Parathyroid adenoma (tissue), 2 donors: ENCODE data around the gene CIDEB.
"Not testable (repeated sequence)": the region's sequence is repeated elsewhere in the genome, so short reads cannot be mapped to it uniquely, and the experiment has no call there.

Experiments used
- H2AFZ ChIP-seq: fragments of 300-600 bp; sonication (generic); one replicate; pipeline ENCODE4 v1.7.0; 2017; ENCODE audit warnings: antibody characterized with exemption, mild to moderate bottlenecking
- H3K27ac ChIP-seq: fragments of 300-600 bp; sonication (generic); one replicate; pipeline ENCODE4 v1.7.0; 2017
- H3K27me3 ChIP-seq: fragments of 300-600 bp; sonication (generic); one replicate; pipeline ENCODE4 v1.7.0; 2017; ENCODE audit warnings: low read length; ENCODE audit not compliant: control insufficient read depth, insufficient read depth
- H3K36me3 ChIP-seq: fragments of 300-600 bp; sonication (generic); one replicate; pipeline ENCODE4 v1.7.0; 2017; ENCODE audit warnings: low read length; ENCODE audit not compliant: control insufficient read depth, insufficient read depth
- H3K4me1 ChIP-seq: fragments of 300-600 bp; sonication (generic); one replicate; pipeline ENCODE4 v1.7.0; 2017; ENCODE audit warnings: control low read depth
- H3K4me2 ChIP-seq: fragments of 300-600 bp; sonication (generic); one replicate; pipeline ENCODE4 v1.7.0; 2017; ENCODE audit warnings: low read length
- H3K4me3 ChIP-seq: fragments of 300-600 bp; sonication (generic); one replicate; pipeline ENCODE4 v1.7.0; 2017; ENCODE audit warnings: low read depth, low read length
- H3K79me2 ChIP-seq: fragments of 300-600 bp; sonication (generic); one replicate; pipeline ENCODE4 v1.7.0; 2017; ENCODE audit warnings: control low read depth
- H3K9ac ChIP-seq: fragments of 300-600 bp; sonication (generic); one replicate; pipeline ENCODE4 v1.7.0; 2017; ENCODE audit warnings: mild to moderate bottlenecking
- H3K9me3 ChIP-seq: fragments of 300-600 bp; sonication (generic); one replicate; pipeline ENCODE4 v1.7.0; 2017; ENCODE audit warnings: low read length; ENCODE audit not compliant: control insufficient read depth
- CTCF ChIP-seq: fragments of 300-600 bp; sonication (generic); IDR thresholded peaks from one replicate; pipeline ENCODE4 v1.7.0; 2017; ENCODE audit warnings: antibody characterized with exemption, mild to moderate bottlenecking
- donor health status: primary hyperparathyroidism.

CIDEB gene, protein sequence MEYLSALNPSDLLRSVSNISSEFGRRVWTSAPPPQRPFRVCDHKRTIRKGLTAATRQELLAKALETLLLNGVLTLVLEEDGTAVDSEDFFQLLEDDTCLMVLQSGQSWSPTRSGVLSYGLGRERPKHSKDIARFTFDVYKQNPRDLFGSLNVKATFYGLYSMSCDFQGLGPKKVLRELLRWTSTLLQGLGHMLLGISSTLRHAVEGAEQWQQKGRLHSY

DNA sequence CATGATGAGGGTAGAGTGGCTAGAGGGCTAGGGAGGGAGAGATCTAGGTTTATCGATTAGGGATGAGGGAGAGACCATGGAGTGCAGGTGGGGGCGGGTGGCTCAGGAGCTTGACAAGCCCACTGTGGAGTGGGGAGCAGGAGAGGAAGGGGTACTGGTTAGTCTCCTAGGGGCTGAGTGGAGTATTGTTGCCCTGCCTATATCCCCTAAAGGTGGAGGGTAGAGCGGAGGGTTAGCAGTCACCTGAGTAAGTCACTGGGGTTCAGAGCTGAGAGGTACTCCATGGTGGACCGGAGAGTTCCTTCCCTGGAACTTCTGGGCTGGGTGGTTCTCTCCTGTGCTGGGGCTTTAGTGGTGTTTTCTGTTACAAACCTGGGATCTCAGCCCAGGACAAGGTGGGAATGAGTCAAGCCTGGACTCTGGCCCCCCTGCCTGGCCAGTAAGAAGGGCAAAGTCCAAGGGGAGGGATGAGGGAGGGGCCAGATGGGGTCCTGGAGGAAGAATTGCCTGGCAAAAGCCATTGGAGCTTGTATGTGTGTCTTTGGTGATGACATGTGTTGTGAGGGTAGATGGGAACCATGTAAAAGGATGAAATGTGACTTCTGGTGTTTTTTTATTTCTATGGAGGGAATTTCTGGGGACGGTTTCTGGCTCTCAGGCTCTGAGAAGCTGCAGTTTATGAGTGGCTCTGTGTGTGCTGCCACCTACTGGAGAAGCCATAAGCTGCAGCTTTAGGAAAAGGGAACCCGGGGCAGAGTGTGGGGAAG, at the start of gene CIDEB:
Gene CIDEB (minus strand): TSS at position 403 of the 767 bp plus-strand sequence. CDS start 119 bp downstream, at position 284.
- H3K27ac ChIP-seq: no peak within 1 kb of the TSS
- H3K36me3 ChIP-seq: no peaks in the 10 kb centered on the region
- H3K4me1 ChIP-seq: peaks cover 7% of the 10 kb centered on the region
- TF ChIP-seq CTCF: peak; percentile 91
- H3K9me3 ChIP-seq: no peaks in the 10 kb centered on the region
- no peak within 1 kb of the TSS for H2AFZ ChIP-seq
- H3K27me3 ChIP-seq: no peaks in the 10 kb centered on the region
- no peak within 1 kb of the TSS for H3K4me2 ChIP-seq
- no peaks in the 10 kb centered on the region for H3K79me2 ChIP-seq
- H3K4me3 ChIP-seq: no peak within 1 kb of the TSS
- no peak within 1 kb of the TSS for H3K9ac ChIP-seq

- Histone ChIP-seq H3K4me1 (no peaks in the 10 kb centered on the region), H3K79me2 (no peaks in the 10 kb centered on the region), H3K27me3 (no peaks in the 10 kb centered on the region), H3K36me3 (no peaks in the 10 kb centered on the region), H3K4me2 (no peak overlapping the region), H3K4me3 (no peak overlapping the region), H3K9me3 (no peaks in the 10 kb centered on the region), H2AFZ (no peak overlapping the region), H3K27ac (no peak overlapping the region), H3K9ac (no peak overlapping the region)
- no peak for TF ChIP-seq CTCF
Observed at GRCh38 chr14:24356208-24356607, 48.4 kb upstream of the CIDEB start.

GRCh38 chr14:24355009-24355408, 47.2 kb upstream of the CIDEB start:
- H3K27ac ChIP-seq: no peak overlapping the region
- no peaks in the 10 kb centered on the region for H3K27me3 ChIP-seq
- H3K4me3 ChIP-seq: no peak overlapping the region
- no peaks in the 10 kb centered on the region for H3K4me1 ChIP-seq
- H3K36me3 ChIP-seq: no peaks in the 10 kb centered on the region
- no peak overlapping the region for H2AFZ ChIP-seq
- H3K9ac ChIP-seq: no peak overlapping the region
- no peaks in the 10 kb centered on the region for H3K79me2 ChIP-seq
- H3K9me3 ChIP-seq: no peaks in the 10 kb centered on the region
- no peak overlapping the region for H3K4me2 ChIP-seq
- no peak for TF ChIP-seq CTCF

DNA sequence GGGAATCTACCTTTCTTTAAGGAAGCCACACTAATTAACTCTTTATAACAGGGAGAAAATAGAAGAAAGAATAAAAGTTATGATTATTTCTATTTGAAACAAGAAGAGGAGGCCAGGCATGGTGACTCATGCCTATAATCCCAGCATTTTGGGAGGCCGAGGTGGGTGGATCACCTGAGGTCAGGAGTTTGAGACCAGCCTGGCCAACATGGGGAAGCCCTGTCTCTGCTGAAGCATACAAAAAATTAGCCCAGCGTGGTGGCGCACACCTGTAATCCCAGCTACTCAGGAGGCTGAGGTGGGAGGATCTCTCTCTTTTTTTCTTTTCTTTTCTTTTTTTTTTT, 46.7 kb upstream of the CIDEB start:
- H3K27ac ChIP-seq, H2AFZ ChIP-seq, H3K79me2 ChIP-seq, H3K4me1 ChIP-seq, H3K4me3 ChIP-seq, H3K27me3 ChIP-seq, H3K9ac ChIP-seq, H3K4me2 ChIP-seq, H3K36me3 ChIP-seq, H3K9me3 ChIP-seq: not testable (repeated sequence)

GRCh38 chr14:24353559-24354481, 46.0 kb upstream of the CIDEB start:
- TF ChIP-seq CTCF: no peak
- no peaks in the 10 kb centered on the region for H3K79me2 ChIP-seq
- no peaks in the 10 kb centered on the region for H3K27me3 ChIP-seq
- H3K4me2 ChIP-seq: no peak overlapping the region
- H3K4me1 ChIP-seq: no peaks in the 10 kb centered on the region
- no peak overlapping the region for H3K9ac ChIP-seq
- no peak overlapping the region for H3K4me3 ChIP-seq
- no peak overlapping the region for H2AFZ ChIP-seq
- H3K27ac ChIP-seq: no peak overlapping the region
- no peaks in the 10 kb centered on the region for H3K36me3 ChIP-seq
- no peaks in the 10 kb centered on the region for H3K9me3 ChIP-seq
